GM12872 (cell line): ENCODE measurements around the gene NOSTRIN.

ENCODE experiments used
- TF ChIP-seq, protein P1 (sequence below): IDR thresholded peaks from 3 replicates; pipeline ENCODE4 v1.5.1; 2011; ENCODE audit warnings: low read depth, mild to moderate bottlenecking, low read length, moderate library complexity; ENCODE audit not compliant: insufficient read depth

NOSTRIN gene

DNA sequence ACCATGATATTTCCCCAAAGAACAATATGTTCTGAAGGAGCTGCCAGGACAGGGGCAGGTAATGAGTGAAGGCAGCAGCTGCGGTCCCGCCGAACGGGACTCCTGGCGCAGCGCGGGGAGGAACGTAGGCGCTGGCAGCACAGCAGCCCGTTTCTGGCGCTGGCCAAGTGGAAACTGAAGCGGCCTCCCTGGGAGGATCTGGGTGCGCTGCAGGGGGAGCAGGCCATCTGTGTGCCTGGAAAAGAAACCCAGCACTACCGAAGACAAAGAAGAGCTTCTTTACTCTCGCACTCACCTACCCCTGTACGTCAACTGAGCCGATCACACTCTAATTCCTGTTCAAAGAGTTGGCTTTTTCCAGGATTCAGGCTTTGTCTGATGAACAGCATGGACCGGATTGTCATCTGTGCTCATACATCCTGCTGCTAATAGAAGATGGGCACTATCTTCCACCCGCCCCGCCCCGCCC is 110.5 kb downstream of the NOSTRIN start:
- TF ChIP-seq, protein P1, sequence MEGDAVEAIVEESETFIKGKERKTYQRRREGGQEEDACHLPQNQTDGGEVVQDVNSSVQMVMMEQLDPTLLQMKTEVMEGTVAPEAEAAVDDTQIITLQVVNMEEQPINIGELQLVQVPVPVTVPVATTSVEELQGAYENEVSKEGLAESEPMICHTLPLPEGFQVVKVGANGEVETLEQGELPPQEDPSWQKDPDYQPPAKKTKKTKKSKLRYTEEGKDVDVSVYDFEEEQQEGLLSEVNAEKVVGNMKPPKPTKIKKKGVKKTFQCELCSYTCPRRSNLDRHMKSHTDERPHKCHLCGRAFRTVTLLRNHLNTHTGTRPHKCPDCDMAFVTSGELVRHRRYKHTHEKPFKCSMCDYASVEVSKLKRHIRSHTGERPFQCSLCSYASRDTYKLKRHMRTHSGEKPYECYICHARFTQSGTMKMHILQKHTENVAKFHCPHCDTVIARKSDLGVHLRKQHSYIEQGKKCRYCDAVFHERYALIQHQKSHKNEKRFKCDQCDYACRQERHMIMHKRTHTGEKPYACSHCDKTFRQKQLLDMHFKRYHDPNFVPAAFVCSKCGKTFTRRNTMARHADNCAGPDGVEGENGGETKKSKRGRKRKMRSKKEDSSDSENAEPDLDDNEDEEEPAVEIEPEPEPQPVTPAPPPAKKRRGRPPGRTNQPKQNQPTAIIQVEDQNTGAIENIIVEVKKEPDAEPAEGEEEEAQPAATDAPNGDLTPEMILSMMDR: no peak

DNA sequence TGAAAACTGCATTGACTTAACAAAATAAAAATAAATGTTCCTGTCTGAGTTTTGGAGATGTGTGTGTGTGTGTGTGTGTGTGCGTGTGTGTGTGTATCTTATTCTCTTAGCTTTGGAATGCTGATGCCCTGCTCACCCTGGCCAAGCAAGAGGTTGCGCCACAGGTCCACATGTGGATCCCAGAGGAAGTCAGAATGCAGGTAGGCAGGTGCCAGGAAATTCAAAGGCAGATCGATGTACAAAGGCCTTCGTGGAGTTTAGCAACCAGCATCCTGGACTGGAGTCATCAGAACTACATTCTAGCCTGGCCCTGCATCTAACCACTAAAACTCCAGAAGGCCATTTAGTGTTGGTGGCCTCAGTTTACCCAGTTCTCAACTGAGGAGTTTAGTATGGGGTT is 111.1 kb downstream of the NOSTRIN start:
- TF ChIP-seq, protein P1: no peak
